B cell (primary cell): ENCODE data around the gene SLC44A1. TPM values are rescaled to one million over a fixed set of nuclear protein-coding genes. Genes with fewer than 3 reads are reported as not detected.

Experiments
- ATAC-seq: fragments of 200-7000 bp; cut with Tn5 transposase; one replicate; pipeline ENCODE4 v1.10.0; 2021; ENCODE audit warnings: low read depth, mild to moderate bottlenecking, moderate number of reproducible peaks, moderate library complexity
- CTCF ChIA-PET: fragments of 350-600 bp; sonication (Branson Sonifier 250); formaldehyde crosslinking; loops from one replicate; lab custom pipeline; 2021; ENCODE audit warnings: antibody characterized with exemption, inconsistent platforms; lab: Charles Lee
- POLR2A ChIA-PET: fragments of 350-600 bp; sonication (Branson Sonifier 250); formaldehyde crosslinking; loops from one replicate; lab custom pipeline; 2021; ENCODE audit warnings: antibody characterized with exemption; lab: Charles Lee
- DNase-seq: peaks from one replicate; pipeline ENCODE4 v3.0.0; 2013
- H2AFZ ChIP-seq: 2 replicates; pipeline ENCODE4 v1.6.1; 2012; ENCODE audit warnings: mild to moderate bottlenecking, low read depth, low read length; ENCODE audit not compliant: insufficient read depth, poor library complexity, severe bottlenecking
- H3K27ac ChIP-seq, 2 donors: 1 replicate in 1 of 2; 2 replicates in 1 of 2; pipeline ENCODE4 v1.5.1; 2012 to 2013; ENCODE audit warnings: low read length in 2 of 2, mild to moderate bottlenecking in 2 of 2, moderate library complexity in 1 of 2
- H3K27me3 ChIP-seq, 4 experiments: fragments of 200-600 bp in 1 of 4; sonication (generic) in 1 of 4; replicated peaks in 1 of 4; 1 replicate in 2 of 4; 2 replicates in 2 of 4; pipeline versions ENCODE4 v1.6.1 to v1.7.0; 2013 to 2016; ENCODE audit warnings: low read length in 3 of 4, mild to moderate bottlenecking in 2 of 4, mixed read lengths in 1 of 4, moderate library complexity in 1 of 4; ENCODE audit not compliant: insufficient read depth in 4 of 4, control insufficient read depth in 3 of 4; ENCODE audit errors: control extremely low read depth in 1 of 4
- H3K36me3 ChIP-seq, 2 experiments: replicated peaks in 1 of 2; 1 replicate in 1 of 2; 2 replicates in 1 of 2; pipeline versions ENCODE4 v1.6.1 to v1.7.1; 2013; ENCODE audit warnings: low read length in 1 of 2; ENCODE audit not compliant: insufficient read depth in 2 of 2, control insufficient read depth in 1 of 2; ENCODE audit errors: control extremely low read depth in 1 of 2, extremely low read depth in 1 of 2
- H3K4me1 ChIP-seq, 2 donors: fragments of 200-600 bp in 1 of 2; sonication (generic) in 1 of 2; 1 replicate in 1 of 2; 2 replicates in 1 of 2; pipeline versions ENCODE4 v1.5.1 to v1.6.1; 2013 to 2017; ENCODE audit warnings: low read length in 2 of 2; ENCODE audit not compliant: control insufficient read depth in 2 of 2, insufficient read depth in 2 of 2
- H3K4me2 ChIP-seq: replicated peaks from 2 replicates; pipeline ENCODE3; 2012; ENCODE audit warnings: mild to moderate bottlenecking, low read depth, low read length; ENCODE audit not compliant: poor library complexity, severe bottlenecking
- H3K4me3 ChIP-seq, 5 experiments: fragments of 200-600 bp in 1 of 5; sonication (generic) in 1 of 5; 1 replicate in 3 of 5; 2 replicates in 2 of 5; pipeline versions ENCODE4 v1.5.1 to v1.7.0; 2011 to 2016; ENCODE audit warnings: low read length in 4 of 5, mild to moderate bottlenecking in 4 of 5, low read depth in 2 of 5, control low read depth in 1 of 5, moderate library complexity in 1 of 5; ENCODE audit not compliant: insufficient read depth in 1 of 5; ENCODE audit errors: control extremely low read depth in 1 of 5, extremely low read depth in 1 of 5
- H3K79me2 ChIP-seq: fragments of 200-600 bp; sonication (generic); one replicate; pipeline ENCODE4 v1.6.0; 2016; ENCODE audit warnings: low read length; ENCODE audit not compliant: control insufficient read depth, insufficient read depth
- H3K9ac ChIP-seq: fragments of 200-600 bp; sonication (generic); 2 replicates; pipeline ENCODE4 v1.6.1; 2017; ENCODE audit warnings: mild to moderate bottlenecking, low read length, moderate library complexity
- H3K9me3 ChIP-seq, 3 donors: one replicate each; pipeline versions ENCODE4 v1.6.1 to v1.7.1; 2013; ENCODE audit warnings: low read length in 2 of 3; ENCODE audit not compliant: control insufficient read depth in 2 of 3, insufficient read depth in 1 of 3; ENCODE audit errors: control extremely low read depth in 1 of 3
- H4K20me1 ChIP-seq: 2 replicates; pipeline ENCODE4 v1.6.0; 2012; ENCODE audit warnings: mild to moderate bottlenecking, low read length; ENCODE audit not compliant: insufficient read depth, control insufficient read depth, poor library complexity, severe bottlenecking
- H3K27ac Mint-ChIP-seq: one replicate; pipeline ENCODE4 v1.8.0; 2021; ENCODE audit warnings: mixed read lengths
- H3K27me3 Mint-ChIP-seq: one replicate; pipeline ENCODE4 v1.8.0; 2021; ENCODE audit warnings: mixed read lengths
- H3K4me1 Mint-ChIP-seq: one replicate; pipeline ENCODE4 v1.8.0; 2021; ENCODE audit warnings: mixed read lengths
- H3K4me3 Mint-ChIP-seq: one replicate; pipeline ENCODE4 v1.8.0; 2021; ENCODE audit warnings: mixed read lengths
- H3K9me3 Mint-ChIP-seq: one replicate; pipeline ENCODE4 v1.8.0; 2022; ENCODE audit warnings: mixed read lengths; ENCODE audit not compliant: insufficient read depth
- CTCF ChIP-seq: fragments of 200-600 bp; IDR thresholded peaks from one replicate; pipeline ENCODE4 v1.8.0; 2022; ENCODE audit warnings: antibody characterized with exemption, mild to moderate bottlenecking
- EZH2 ChIP-seq: IDR thresholded peaks from 2 replicates; pipeline ENCODE4 v1.6.1; 2012; ENCODE audit warnings: borderline replicate concordance, low read depth, mild to moderate bottlenecking, moderate library complexity, low read length; ENCODE audit not compliant: insufficient read depth, poor library complexity, severe bottlenecking
- WGBS: methylation state at CpG from one replicate; pipeline ENCODE4 v1.1.5; 2013; ENCODE audit warnings: missing lambda C conversion rate; ENCODE audit not compliant: insufficient coverage; 5-methylcytosine and 5-hydroxymethylcytosine counted together
- intact Hi-C: fragments of 100-400 bp; cut with micrococcal nuclease; formaldehyde crosslinking; loops from one replicate; pipeline ENCODE4 v1.10.0; 2022
- polyA plus RNA-seq: library from polyadenylated mRNA; depleted of rRNA; stranded (reverse); fragments of >200 nt; gene quantifications from 2 replicates; pipeline ENCODE4 v1.2.3, GENCODE V29; 2012
- total RNA-seq, 2 donors: library from RNA; stranded (reverse); fragments of 120-200 nt in 1 of 2; gene quantifications; 1 replicate in 1 of 2; 2 replicates in 1 of 2; pipeline versions ENCODE4 v1.2.3 to v1.2.4, GENCODE V29; 2013 to 2022

SLC44A1 gene
- total and polyA plus RNA-seq, 2 donors (not counting 1 experiment from before 2014, with no cell fraction given): 2.2 to 17.7 TPM

- WGBS: 81% methylated on average over 5 of the region's 5 CpGs
- DNase-seq: no peak
- H3K27me3 Mint-ChIP-seq: peaks cover 11% of the 10 kb centered on the region
- Histone ChIP-seq H3K4me3 (no peak overlapping the region), H2AFZ (peak overlapping the region; percentile 92), H3K4me2 (no peak overlapping the region), H4K20me1 (no peaks in the 10 kb centered on the region), H3K36me3 (no peaks in the 10 kb centered on the region), H3K79me2 (peaks cover 5% of the 10 kb centered on the region), H3K9ac (no peak overlapping the region), H3K4me1 (peaks cover 11 to 15% of the 10 kb centered on the region in 2 donors), H3K9me3 (no peaks in the 10 kb centered on the region), H3K27ac (no peak overlapping the region), H3K27me3 (no peaks in the 10 kb centered on the region)
- no peaks in the 10 kb centered on the region for H3K9me3 Mint-ChIP-seq
- intact Hi-C loops: loop anchor here (5.0 to 10.0 kb wide), 7 partner anchors 112 to 496 kb away; partner anchors contain the start of genes NIPSNAP3A and NIPSNAP3B
- TF ChIP-seq CTCF: no peak
- TF ChIP-seq EZH2: no peak
- no peak for ATAC-seq
- H3K4me1 Mint-ChIP-seq: peaks cover 28% of the 10 kb centered on the region
- CTCF ChIA-PET: interaction anchor here (1.5 kb wide), 1 partner anchor 375 kb away, joined by 3 read pairs; no protein-coding TSS in a partner anchor
- H3K27ac Mint-ChIP-seq: peak overlapping the region; percentile 64
- H3K4me3 Mint-ChIP-seq: peak overlapping the region; percentile 88
- POLR2A ChIA-PET: no interaction called here
Observed at GRCh38 chr9:105243015-105243686, 1.3 kb upstream of the SLC44A1 start.

GRCh38 chr9:105244734-105245028 is 230 bp downstream of the SLC44A1 start:
- DNase-seq: no peak
- peak overlapping the region; percentile 80 for H3K9ac ChIP-seq
- under 1% methylated on average over 48 of the region's 48 CpGs for WGBS
- peaks cover 6% of the 10 kb centered on the region for H3K79me2 ChIP-seq
- peak overlapping the region; percentile 92 for H2AFZ ChIP-seq
- no peak for ATAC-seq
- no peaks in the 10 kb centered on the region for H3K27me3 ChIP-seq
- Mint-ChIP-seq H3K4me3 (peak overlapping the region; percentile 95), H3K27ac (peak overlapping the region; percentile 88), H3K27me3 (peaks cover 5% of the 10 kb centered on the region), H3K4me1 (peaks cover 28% of the 10 kb centered on the region), H3K9me3 (no peaks in the 10 kb centered on the region)
- H3K9me3 ChIP-seq: no peaks in the 10 kb centered on the region
- TF ChIP-seq EZH2 (no peak), CTCF (no peak)
- ChIA-PET POLR2A (interaction anchor here (0.5 to 1.5 kb wide), 6 partner anchors 141 to 497 kb away, joined by 3 to 7 read pairs (median 4); partner anchors contain the start of genes NIPSNAP3A and NIPSNAP3B), CTCF (interaction anchor here (1.0 to 2.4 kb wide), 6 partner anchors 10 to 469 kb away, joined by 3 to 10 read pairs (median 6); no protein-coding TSS in a partner anchor)
- H3K36me3 ChIP-seq: no peaks in the 10 kb centered on the region
- H3K4me2 ChIP-seq: peak overlapping the region; percentile 94
- H3K4me3 ChIP-seq: peak overlapping the region; percentile 11 to 85 (median 71)
- H4K20me1 ChIP-seq: no peaks in the 10 kb centered on the region
- H3K27ac ChIP-seq: peak overlapping the region in 1 of 2 donors; percentile 73
- intact Hi-C loops: loop anchor here (1.0 to 10.0 kb wide), 12 partner anchors 110 to 1150 kb away; partner anchors contain the start of genes FSD1L, NIPSNAP3A, NIPSNAP3B and SMC2
- H3K4me1 ChIP-seq: peaks cover 11 to 15% of the 10 kb centered on the region in 2 donors
